Muscle of back (tissue), 11 donors: ENCODE data around the gene SMIM34. TPM values are rescaled to one million over a fixed set of nuclear protein-coding genes. Genes with fewer than 3 reads are reported as not detected.
"Not testable (repeated sequence)": the region's sequence is repeated elsewhere in the genome, so short reads cannot be mapped to it uniquely, and the experiment has no call there.

Experiments used
- DNase-seq, 3 donors: peaks; one replicate each; pipeline versions ENCODE4 v3.0.0 to v3.0.0-alpha.2; 2013
- polyA plus RNA-seq, 10 donors: library from polyadenylated mRNA; unstranded; fragments of 120-200 nt; gene quantifications; one replicate each; pipeline ENCODE4 v1.2.1, GENCODE V29; 2013; ENCODE audit not compliant: insufficient read length in 10 of 10

The SMIM34 gene
- polyA plus RNA-seq, 10 donors: 0.19 to 0.26 (median 0.22) TPM; not detected in 7

- DNase-seq: not testable (repeated sequence)
These were observed 49.3 kb downstream of the SMIM34 start for GRCh38 chr21:34374462-34374861.

DNA sequence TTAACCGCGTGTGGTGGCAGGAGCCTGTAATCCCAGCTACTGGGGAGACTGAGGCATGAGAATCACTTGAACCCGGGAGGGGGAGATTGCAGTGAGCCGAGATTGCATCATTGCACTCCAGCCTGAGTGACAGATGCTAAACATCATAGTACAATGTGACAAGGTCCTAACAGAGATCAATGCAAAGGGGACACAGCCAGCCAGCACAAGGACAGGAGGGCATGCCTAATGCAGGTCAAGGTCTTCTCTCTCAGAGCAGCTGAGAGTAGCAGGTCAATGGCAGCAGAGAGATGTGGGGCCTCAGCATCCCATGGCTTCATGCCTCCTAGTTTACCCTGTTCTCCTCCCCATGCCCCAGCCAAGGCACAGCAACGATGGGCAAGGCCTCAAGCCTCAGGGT lies 51.4 kb downstream of the SMIM34 start:
- DNase-seq: no peak

DNA sequence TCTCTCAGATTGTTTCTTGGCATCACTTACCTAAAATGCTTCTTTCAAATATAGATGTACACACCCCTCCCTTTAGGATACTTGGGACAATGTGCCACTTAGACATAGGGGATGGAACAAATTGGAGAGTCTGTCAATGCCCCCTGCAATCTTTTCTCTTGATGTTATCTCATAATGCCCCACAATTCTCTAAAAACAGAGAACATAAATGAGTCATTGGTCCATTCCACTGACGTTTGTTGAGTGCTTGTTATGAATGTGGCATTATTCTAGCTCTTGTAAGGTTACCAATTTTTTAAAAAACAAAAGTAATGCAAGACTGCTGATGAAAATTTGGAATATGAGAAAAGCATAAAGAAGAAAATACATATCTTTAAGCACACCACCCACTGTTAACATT lies 54.0 kb downstream of the SMIM34 start:
- no peak for DNase-seq

Other genes starting within 250 kb of the SMIM34 start
- gene KCNE2, start 59.9 kb downstream of the SMIM34 start, polyA plus RNA-seq: 1 to 10 TPM in 1 of 10 donors, under 1 TPM in 9; 0.22 to 1.1 (median 0.54) TPM
- gene SMIM11, start 48.4 kb downstream of the SMIM34 start, polyA plus RNA-seq: 10 to 100 TPM in 2 of 10 donors, 1 to 10 TPM in 8; 1.3 to 19.9 (median 7.9) TPM
- under 1 TPM in 9 of 10 donors, not detected in 1; 0.15 to 0.83 (median 0.35) TPM for gene KCNE1, start 88.3 kb upstream of the SMIM34 start, polyA plus RNA-seq
- gene RCAN1, start 191.2 kb upstream of the SMIM34 start, polyA plus RNA-seq: 10 to 100 TPM; 21.8 to 55.5 (median 30.0) TPM
- under 1 TPM in 5 of 10 donors, not detected in 5; 0.05 to 0.07 (median 0.06) TPM for gene CLIC6, start 245.0 kb upstream of the SMIM34 start, polyA plus RNA-seq